HepG2 (cell line): ENCODE measurements around the gene TRIM10.

ENCODE experiments used
- MTF1 ChIP-seq: sonication (generic); formaldehyde crosslinking; IDR thresholded peaks from 2 replicates; pipeline ENCODE4 v1.5.0; 2020; ENCODE audit warnings: missing genetic modification reagents
- NR1H2 ChIP-seq: sonication (generic); formaldehyde crosslinking; IDR thresholded peaks from 2 replicates; pipeline ENCODE4 v1.8.1; 2022; ENCODE audit warnings: low read depth, missing genetic modification reagents, borderline replicate concordance
- RAD21 ChIP-seq: fragments of 450-650 bp; formaldehyde crosslinking; IDR thresholded peaks from 2 replicates; pipeline ENCODE4 v1.5.0; 2020; ENCODE audit warnings: mild to moderate bottlenecking
- TBL1XR1 ChIP-seq: fragments of 150-350 bp; IDR thresholded peaks from 2 replicates; pipeline ENCODE4 v1.6.1; 2014; ENCODE audit warnings: borderline replicate concordance, low read length; ENCODE audit not compliant: partially characterized antibody
- YY1 ChIP-seq: IDR thresholded peaks from 2 replicates; pipeline ENCODE4 v1.6.1; 2011; ENCODE audit warnings: low read length, low read depth, moderate library complexity, mild to moderate bottlenecking; ENCODE audit not compliant: insufficient read depth, insufficient replicate concordance
- ZNF34 ChIP-seq: sonication (generic); formaldehyde crosslinking; IDR thresholded peaks from 2 replicates; pipeline ENCODE4 v1.4.0; 2020; ENCODE audit warnings: mild to moderate bottlenecking, missing genetic modification reagents, borderline replicate concordance
- TF ChIP-seq, protein P1 (sequence below): sonication (generic); formaldehyde crosslinking; IDR thresholded peaks from 2 replicates; pipeline ENCODE4 v1.5.0; 2020; ENCODE audit warnings: mild to moderate bottlenecking, missing genetic modification reagents, moderate library complexity
- TF ChIP-seq, protein P2 (sequence below): sonication (generic); formaldehyde crosslinking; IDR thresholded peaks from 2 replicates; pipeline ENCODE4 v1.4.0; 2020; ENCODE audit warnings: missing genetic modification reagents
- TF ChIP-seq, protein P3 (sequence below): IDR thresholded peaks from 2 replicates; pipeline ENCODE4 v1.6.1; 2012; ENCODE audit warnings: inconsistent platforms

DNA sequence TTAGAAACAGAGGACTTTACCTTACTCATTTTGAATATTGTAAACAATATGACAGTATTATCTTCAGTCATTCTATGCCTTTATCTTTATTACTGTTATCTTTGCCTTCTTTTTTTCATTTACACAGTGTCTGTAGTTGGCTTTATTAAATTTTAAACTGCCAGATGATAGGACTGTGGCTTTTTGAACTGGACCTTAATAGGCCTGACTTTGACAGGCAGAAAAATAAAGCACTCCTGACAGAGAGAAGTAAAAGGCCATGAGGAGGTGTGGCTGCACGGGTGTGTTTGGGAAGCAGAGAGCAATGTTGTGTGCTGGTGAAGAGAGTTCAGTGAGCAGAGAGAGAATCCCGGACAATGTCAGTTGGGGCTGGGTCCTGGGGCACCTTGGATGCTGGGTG, 17.2 kb downstream of the TRIM10 start:
- TF ChIP-seq, protein P1, sequence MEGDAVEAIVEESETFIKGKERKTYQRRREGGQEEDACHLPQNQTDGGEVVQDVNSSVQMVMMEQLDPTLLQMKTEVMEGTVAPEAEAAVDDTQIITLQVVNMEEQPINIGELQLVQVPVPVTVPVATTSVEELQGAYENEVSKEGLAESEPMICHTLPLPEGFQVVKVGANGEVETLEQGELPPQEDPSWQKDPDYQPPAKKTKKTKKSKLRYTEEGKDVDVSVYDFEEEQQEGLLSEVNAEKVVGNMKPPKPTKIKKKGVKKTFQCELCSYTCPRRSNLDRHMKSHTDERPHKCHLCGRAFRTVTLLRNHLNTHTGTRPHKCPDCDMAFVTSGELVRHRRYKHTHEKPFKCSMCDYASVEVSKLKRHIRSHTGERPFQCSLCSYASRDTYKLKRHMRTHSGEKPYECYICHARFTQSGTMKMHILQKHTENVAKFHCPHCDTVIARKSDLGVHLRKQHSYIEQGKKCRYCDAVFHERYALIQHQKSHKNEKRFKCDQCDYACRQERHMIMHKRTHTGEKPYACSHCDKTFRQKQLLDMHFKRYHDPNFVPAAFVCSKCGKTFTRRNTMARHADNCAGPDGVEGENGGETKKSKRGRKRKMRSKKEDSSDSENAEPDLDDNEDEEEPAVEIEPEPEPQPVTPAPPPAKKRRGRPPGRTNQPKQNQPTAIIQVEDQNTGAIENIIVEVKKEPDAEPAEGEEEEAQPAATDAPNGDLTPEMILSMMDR (CRISPR knock-in tag), result no peak
- TF ChIP-seq, protein P2, sequence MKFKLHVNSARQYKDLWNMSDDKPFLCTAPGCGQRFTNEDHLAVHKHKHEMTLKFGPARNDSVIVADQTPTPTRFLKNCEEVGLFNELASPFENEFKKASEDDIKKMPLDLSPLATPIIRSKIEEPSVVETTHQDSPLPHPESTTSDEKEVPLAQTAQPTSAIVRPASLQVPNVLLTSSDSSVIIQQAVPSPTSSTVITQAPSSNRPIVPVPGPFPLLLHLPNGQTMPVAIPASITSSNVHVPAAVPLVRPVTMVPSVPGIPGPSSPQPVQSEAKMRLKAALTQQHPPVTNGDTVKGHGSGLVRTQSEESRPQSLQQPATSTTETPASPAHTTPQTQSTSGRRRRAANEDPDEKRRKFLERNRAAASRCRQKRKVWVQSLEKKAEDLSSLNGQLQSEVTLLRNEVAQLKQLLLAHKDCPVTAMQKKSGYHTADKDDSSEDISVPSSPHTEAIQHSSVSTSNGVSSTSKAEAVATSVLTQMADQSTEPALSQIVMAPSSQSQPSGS, result no peak
- TF ChIP-seq RAD21 (CRISPR knock-in tag), result no peak
- no peak for TF ChIP-seq NR1H2 (CRISPR knock-in tag)
- no peak for TF ChIP-seq MTF1 (CRISPR knock-in tag)
- TF ChIP-seq, protein P3, sequence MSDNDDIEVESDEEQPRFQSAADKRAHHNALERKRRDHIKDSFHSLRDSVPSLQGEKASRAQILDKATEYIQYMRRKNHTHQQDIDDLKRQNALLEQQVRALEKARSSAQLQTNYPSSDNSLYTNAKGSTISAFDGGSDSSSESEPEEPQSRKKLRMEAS, result no peak
- no peak for TF ChIP-seq YY1
- TF ChIP-seq ZNF34 (CRISPR knock-in tag), result no peak
- no peak for TF ChIP-seq TBL1XR1
